Pancreas (tissue), 10 donors: ENCODE results near the gene C1orf74. TPM values are rescaled to one million over a fixed set of nuclear protein-coding genes. Genes with fewer than 3 reads are reported as not detected.

Experiments
- ATAC-seq, 4 donors: fragments of 200-7000 bp; cut with Tn5 transposase; one replicate each; pipeline versions ENCODE4 v1.8.0 to v1.9.1; 2020; ENCODE audit warnings: mild to moderate bottlenecking in 4 of 4, moderate library complexity in 4 of 4
- DNase-seq, 6 donors: peaks; one replicate each; pipeline ENCODE4 v3.0.0-alpha.2; 2020
- FAIRE-seq: peaks from 2 replicates; lab custom pipeline; 2012; peaks lifted over from hg19 to GRCh38; lab: Jason Lieb, UNC
- H3K27ac ChIP-seq, 4 donors: fragments of 200-600 bp; sonication (generic); 1 replicate in 3 of 4; 2 replicates in 1 of 4; pipeline versions ENCODE4 v1.5.0 to v1.8.0; 2020
- H3K27me3 ChIP-seq, 4 donors: fragments of 200-600 bp; one replicate each; pipeline ENCODE4 v1.8.0; 2021
- H3K36me3 ChIP-seq, 3 donors: fragments of 200-600 bp; sonication (generic) in 1 of 3; one replicate each; pipeline versions ENCODE4 v1.5.0 to v1.8.0; 2020 to 2021
- H3K4me1 ChIP-seq, 3 donors: fragments of 200-600 bp; one replicate each; pipeline ENCODE4 v1.8.0; 2021
- H3K4me3 ChIP-seq, 4 donors: fragments of 200-600 bp; sonication (generic) in 2 of 4; one replicate each; pipeline versions ENCODE4 v1.5.0 to v1.8.0; 2020 to 2021
- H3K9me3 ChIP-seq, 4 donors: fragments of 200-600 bp; one replicate each; pipeline ENCODE4 v1.8.0; 2021
- CTCF ChIP-seq, 4 donors: fragments of 200-600 bp; sonication (generic) in 3 of 4; IDR thresholded peaks; one replicate each; pipeline versions ENCODE4 v1.5.0 to v1.8.0; 2021; ENCODE audit warnings: antibody characterized with exemption in 4 of 4
- WGBS, 2 donors: extraction: QIAGEN DNeasy Blood & Tissue Kit; methylation state at CpG; one replicate each; pipeline ENCODE4 v1.1.7; 2013; 5-methylcytosine and 5-hydroxymethylcytosine counted together
- intact Hi-C, 3 donors: fragments of 100-400 bp; cut with DNase I; formaldehyde crosslinking; loops; one replicate each; pipeline versions ENCODE4 v1.11.1 to v1.14.2; 2022
- polyA plus RNA-seq, 2 donors: library from polyadenylated mRNA; stranded (reverse); fragments of 200-250 nt; gene quantifications; one replicate each; pipeline ENCODE4 v1.2.3, GENCODE V29; 2013
- total RNA-seq, 6 donors: library from RNA; stranded (reverse); fragmentation: NEBNext Ultra II Directional in 4 of 6; extraction: Animal tissue kit (Norgen Biotek cat#: 25700) in 4 of 6; gene quantifications; one replicate each; pipeline versions ENCODE4 v1.2.1 to v1.2.4, GENCODE V29; 2021 to 2023
- donor health status: healthy with polysubstance abuse.
- donor health status: DM: no; HTN: no; CAD: no; lungs with moderate emphysema.
- donor health status: DM: no; HTN: no; CAD: no.
- donor health status: control.
- donor health status: control.
- donor health status: Bipolar disorder and iron deficiency.
- donor health status: DM: yes; HTN: yes; CAD: no.
- donor health status: DM: no; HTN: no; CAD: no.
- donor health status: DM: no; HTN: no; CAD: no.
- donor health status: DM: yes; HTN: yes; CAD: no.

The C1orf74 gene
- total and polyA plus RNA-seq, 8 donors = 0.39 to 1.2 (median 0.82) TPM

- intact Hi-C loops = loop anchor here in 1 of 3 donors (5.0 kb wide), 1 partner anchor 165 kb away; no protein-coding TSS in a partner anchor
- FAIRE-seq (no peak), DNase-seq (no peak), ATAC-seq (peak; percentile 16 to 64 (median 26))
- TF ChIP-seq CTCF (IDR thresholded peaks at IDR 0.05) = no peak
- Histone ChIP-seq H3K36me3 (no peaks in the 10 kb centered on the region), H3K27ac (peak overlapping the region in 3 of 4 donors; percentile 39 to 50 (median 48)), H3K4me1 (peaks cover 0 to 8% (median 0%) of the 10 kb centered on the region in 3 donors), H3K4me3 (no peak overlapping the region), H3K27me3 (no peaks in the 10 kb centered on the region), H3K9me3 (no peaks in the 10 kb centered on the region)
- 34 to 37% methylated on average over 2 of the region's 2 CpGs for WGBS, 2 donors
These were observed 42.5 kb downstream of the C1orf74 start for GRCh38 chr1:209741889-209742288.

- no peaks in the 10 kb centered on the region for H3K27me3 ChIP-seq
- H3K9me3 ChIP-seq = no peaks in the 10 kb centered on the region
- intact Hi-C loops = loop anchor here in 1 of 3 donors (5.0 kb wide), 1 partner anchor 164 kb away; no protein-coding TSS in a partner anchor
- H3K27ac ChIP-seq = peak overlapping the region in 2 of 4 donors; percentile 39 to 50
- DNase-seq (no peak), ATAC-seq (no peak), FAIRE-seq (no peak)
- WGBS, 2 donors = 72 to 73% methylated on average over 3 of the region's 3 CpGs
- peaks cover 0 to 8% (median 0%) of the 10 kb centered on the region in 3 donors for H3K4me1 ChIP-seq
- TF ChIP-seq CTCF (IDR thresholded peaks at IDR 0.05) = no peak
- no peak overlapping the region for H3K4me3 ChIP-seq
- H3K36me3 ChIP-seq = no peaks in the 10 kb centered on the region
These were observed 43.2 kb downstream of the C1orf74 start for GRCh38 chr1:209741193-209741592.

- H3K4me3 ChIP-seq = no peak overlapping the region
- no peaks in the 10 kb centered on the region for H3K9me3 ChIP-seq
- no peak for TF ChIP-seq CTCF (IDR thresholded peaks at IDR 0.05)
- peaks cover 0 to 8% (median 0%) of the 10 kb centered on the region in 3 donors for H3K4me1 ChIP-seq
- intact Hi-C loops = no loop called here
- WGBS, 2 donors = 76 to 82% methylated on average over 1 of the region's 1 CpG
- H3K27me3 ChIP-seq = no peaks in the 10 kb centered on the region
- FAIRE-seq (no peak), ATAC-seq (no peak), DNase-seq (no peak)
- H3K36me3 ChIP-seq = no peaks in the 10 kb centered on the region
- no peak overlapping the region for H3K27ac ChIP-seq
These were observed 46.1 kb downstream of the C1orf74 start for GRCh38 chr1:209738270-209738669.

GRCh38 chr1:209737118-209737505, 47.2 kb downstream of the C1orf74 start:
- Histone ChIP-seq H3K9me3 (no peaks in the 10 kb centered on the region), H3K4me3 (no peak overlapping the region), H3K27me3 (no peaks in the 10 kb centered on the region), H3K36me3 (no peaks in the 10 kb centered on the region), H3K27ac (no peak overlapping the region), H3K4me1 (peaks cover 0 to 6% (median 0%) of the 10 kb centered on the region in 3 donors)
- DNase-seq = no peak
- intact Hi-C loops = no loop called here
- TF ChIP-seq CTCF (IDR thresholded peaks at IDR 0.05) = no peak
- WGBS, 2 donors = 57 to 67% methylated on average over 5 of the region's 5 CpGs
- no peak for FAIRE-seq
- no peak for ATAC-seq

GRCh38 chr1:209736490-209737117, 47.8 kb downstream of the C1orf74 start:
- no peaks in the 10 kb centered on the region for H3K36me3 ChIP-seq
- FAIRE-seq (no peak), ATAC-seq (no peak), DNase-seq (no peak)
- H3K27ac ChIP-seq = no peak overlapping the region
- TF ChIP-seq CTCF (IDR thresholded peaks at IDR 0.05) = no peak
- no peaks in the 10 kb centered on the region for H3K9me3 ChIP-seq
- no peaks in the 10 kb centered on the region for H3K27me3 ChIP-seq
- H3K4me1 ChIP-seq = peaks cover 0 to under 1% (median 0%) of the 10 kb centered on the region in 3 donors
- H3K4me3 ChIP-seq = no peak overlapping the region
- intact Hi-C loops = no loop called here
- WGBS, 2 donors = 63 to 73% methylated on average over 3 of the region's 3 CpGs
